ENCODE measurements around the gene ZBTB44. TPM values are rescaled to one million over a fixed set of nuclear protein-coding genes. Genes with fewer than 3 reads are reported as not detected.

The ZBTB44 gene
- polyA plus RNA-seq, 1 of the 3 experiments (the other 2 are of a cell fraction), result 5.0 TPM

DNA sequence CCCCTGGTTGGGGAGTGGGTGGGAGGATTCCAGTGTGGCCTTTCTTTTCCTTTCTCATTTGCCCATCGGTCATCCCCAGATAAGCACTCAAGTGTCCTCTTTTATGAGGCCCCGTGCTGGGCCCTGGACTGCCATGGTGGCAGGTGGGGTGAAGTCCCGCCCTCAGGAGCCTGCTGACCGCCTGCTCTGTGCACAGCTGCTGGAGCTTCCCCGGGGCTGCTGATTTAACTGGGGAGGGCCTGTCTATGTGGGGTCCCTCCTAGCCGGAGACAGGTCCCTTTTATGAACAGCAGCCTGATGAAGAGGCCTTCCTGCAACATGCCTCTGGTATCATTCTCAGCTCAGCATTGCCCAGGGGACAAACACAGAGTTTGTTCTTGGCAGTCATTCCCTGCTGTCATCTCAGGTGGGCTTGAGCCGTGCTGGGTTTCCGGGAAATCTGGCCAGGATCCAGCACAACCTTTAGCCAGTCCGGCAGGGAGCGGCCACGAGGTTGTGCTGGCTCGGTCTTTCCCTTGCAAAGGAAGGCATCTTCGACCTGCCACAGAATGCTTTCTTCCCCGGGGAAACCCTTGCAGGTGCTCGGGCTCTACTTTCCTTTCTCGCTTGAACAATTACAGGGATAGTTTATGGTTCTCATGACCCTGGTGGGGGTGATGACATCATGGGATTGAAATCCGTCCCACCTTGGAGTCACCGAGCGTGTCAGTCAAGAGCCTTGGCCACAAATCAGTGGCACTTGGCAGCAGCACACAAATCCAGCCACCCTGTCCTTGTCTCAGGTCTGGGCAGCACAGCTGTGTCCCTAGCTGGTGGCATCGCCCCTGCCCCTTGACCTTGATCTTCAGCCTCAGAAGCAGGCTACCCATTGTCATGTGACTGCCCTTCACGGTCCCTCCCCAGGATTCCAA is 135.1 kb downstream of the ZBTB44 start:
- H3K27ac ChIP-seq (ENCODE audit: low read depth in 2 of 2, low read length in 1 of 2), result no peak overlapping the region
- no peaks in the 10 kb centered on the region for H3F3A ChIP-seq (replicated peaks; ENCODE audit: insufficient read depth)
- TF ChIP-seq NRF1 (IDR thresholded peaks at IDR 0.05; ENCODE audit: low read depth, low read length), result no peak
- no peak for TF ChIP-seq RCOR1 (IDR thresholded peaks at IDR 0.05; ENCODE audit: low read length)
- peaks cover 0 to 3% of the 10 kb centered on the region in 2 experiments; a peak in 1 of 4 replicates for H3K4me1 ChIP-seq (ENCODE audit: control insufficient read depth in 1 of 2, insufficient read depth in 2 of 2, low read depth in 1 of 2, low read length in 1 of 2)
- no peaks in the 10 kb centered on the region for H3K9me2 ChIP-seq
- H3K27me3 ChIP-seq (ENCODE audit: insufficient read depth), result no peaks in the 10 kb centered on the region
- DNase-seq, result no peak
- H3K9me3 ChIP-seq, result no peaks in the 10 kb centered on the region
- H2AFZ ChIP-seq (ENCODE audit: low read depth), result no peak overlapping the region
- no peak overlapping the region for H3K9ac ChIP-seq
- H3K36me3 ChIP-seq (replicated peaks in 1 of 2; ENCODE audit: control insufficient read depth in 1 of 2, insufficient read depth in 2 of 2, low read length in 1 of 2), result no peaks in the 10 kb centered on the region
- H3K79me2 ChIP-seq (ENCODE audit: insufficient read depth), result no peaks in the 10 kb centered on the region
- no peak overlapping the region for H3K4me3 ChIP-seq (ENCODE audit: low read depth in 2 of 2, low read length in 1 of 2)
- ChIA-PET CTCF (interaction anchor here (1.2 kb wide), 1 partner anchor 33 kb away, joined by 3 read pairs; no protein-coding TSS in a partner anchor), POLR2A (no interaction called here)
- 73% methylated on average over 10 of the region's 21 CpGs for WGBS (ENCODE audit: low lambda C conversion rate)
- H3K4me2 ChIP-seq, result no peak overlapping the region
- no peaks in the 10 kb centered on the region for H4K20me1 ChIP-seq (ENCODE audit: insufficient read depth)

DNA sequence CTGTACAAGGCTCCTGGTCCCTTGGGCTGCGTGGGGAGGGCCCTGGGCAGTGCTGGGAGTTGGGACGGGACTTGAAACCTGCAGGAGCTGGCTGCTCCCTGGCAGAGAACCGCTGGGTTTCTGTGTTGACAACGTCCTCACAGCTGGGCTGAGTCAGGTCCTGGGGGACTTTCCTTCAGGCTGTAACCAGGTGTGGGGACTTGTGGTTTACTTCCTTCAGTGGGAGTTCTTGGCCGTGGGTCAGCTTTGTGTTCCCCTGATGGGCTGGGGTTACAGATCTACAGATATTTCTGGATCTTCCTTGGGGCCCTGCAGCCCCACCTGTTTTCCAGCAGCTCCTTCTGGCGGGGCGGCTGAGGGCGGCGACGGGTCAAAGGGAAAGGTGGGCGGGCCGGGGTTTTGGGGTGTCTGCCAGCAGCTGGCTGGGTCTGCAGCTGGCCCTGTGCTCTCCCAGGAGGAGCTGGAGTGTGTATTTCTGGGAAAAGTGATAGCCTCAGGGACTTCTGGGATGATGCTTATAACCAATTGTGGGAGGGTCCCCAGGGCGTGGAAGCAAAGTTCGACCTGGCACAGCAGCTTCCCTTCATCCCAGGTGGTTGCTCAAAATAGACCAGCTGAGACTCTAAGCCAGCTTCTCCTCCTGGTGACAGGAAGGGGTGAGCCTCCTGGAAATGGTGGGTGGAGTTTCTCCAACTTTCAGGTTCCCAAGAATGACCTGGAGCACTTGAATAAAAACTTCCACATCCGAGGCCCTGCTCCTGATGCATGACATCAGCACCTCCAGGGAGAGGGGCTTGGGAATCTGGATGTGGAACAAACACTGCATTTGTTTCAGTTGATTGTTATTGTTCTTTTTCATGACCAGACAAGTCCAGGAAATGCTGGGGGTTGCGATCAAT is 136.0 kb downstream of the ZBTB44 start:
- CTCF ChIA-PET, result interaction anchor here (1.2 to 1.8 kb wide), 2 partner anchors 18 to 34 kb away, joined by 3 to 6 read pairs; no protein-coding TSS in a partner anchor
- TF ChIP-seq TAF1 (IDR thresholded peaks at IDR 0.05; ENCODE audit: borderline replicate concordance, low read depth, low read length) (no peak), GATA2 (CRISPR knock-in tag; IDR thresholded peaks at IDR 0.05) (no peak), MEF2A (IDR thresholded peaks at IDR 0.05; ENCODE audit: borderline replicate concordance, low read depth) (no peak), TCF12 (IDR thresholded peaks at IDR 0.05) (no peak), FOXM1 (IDR thresholded peaks at IDR 0.05; ENCODE audit: low read depth) (no peak), GABPA (IDR thresholded peaks at IDR 0.05; ENCODE audit: low read depth) (no peak), ELF1 (IDR thresholded peaks at IDR 0.05) (no peak), TEAD4 (IDR thresholded peaks at IDR 0.05; ENCODE audit: borderline replicate concordance, insufficient read depth) (no peak), FOXJ3 (CRISPR knock-in tag; IDR thresholded peaks at IDR 0.05) (no peak)
- TF ChIP-seq, protein P1, sequence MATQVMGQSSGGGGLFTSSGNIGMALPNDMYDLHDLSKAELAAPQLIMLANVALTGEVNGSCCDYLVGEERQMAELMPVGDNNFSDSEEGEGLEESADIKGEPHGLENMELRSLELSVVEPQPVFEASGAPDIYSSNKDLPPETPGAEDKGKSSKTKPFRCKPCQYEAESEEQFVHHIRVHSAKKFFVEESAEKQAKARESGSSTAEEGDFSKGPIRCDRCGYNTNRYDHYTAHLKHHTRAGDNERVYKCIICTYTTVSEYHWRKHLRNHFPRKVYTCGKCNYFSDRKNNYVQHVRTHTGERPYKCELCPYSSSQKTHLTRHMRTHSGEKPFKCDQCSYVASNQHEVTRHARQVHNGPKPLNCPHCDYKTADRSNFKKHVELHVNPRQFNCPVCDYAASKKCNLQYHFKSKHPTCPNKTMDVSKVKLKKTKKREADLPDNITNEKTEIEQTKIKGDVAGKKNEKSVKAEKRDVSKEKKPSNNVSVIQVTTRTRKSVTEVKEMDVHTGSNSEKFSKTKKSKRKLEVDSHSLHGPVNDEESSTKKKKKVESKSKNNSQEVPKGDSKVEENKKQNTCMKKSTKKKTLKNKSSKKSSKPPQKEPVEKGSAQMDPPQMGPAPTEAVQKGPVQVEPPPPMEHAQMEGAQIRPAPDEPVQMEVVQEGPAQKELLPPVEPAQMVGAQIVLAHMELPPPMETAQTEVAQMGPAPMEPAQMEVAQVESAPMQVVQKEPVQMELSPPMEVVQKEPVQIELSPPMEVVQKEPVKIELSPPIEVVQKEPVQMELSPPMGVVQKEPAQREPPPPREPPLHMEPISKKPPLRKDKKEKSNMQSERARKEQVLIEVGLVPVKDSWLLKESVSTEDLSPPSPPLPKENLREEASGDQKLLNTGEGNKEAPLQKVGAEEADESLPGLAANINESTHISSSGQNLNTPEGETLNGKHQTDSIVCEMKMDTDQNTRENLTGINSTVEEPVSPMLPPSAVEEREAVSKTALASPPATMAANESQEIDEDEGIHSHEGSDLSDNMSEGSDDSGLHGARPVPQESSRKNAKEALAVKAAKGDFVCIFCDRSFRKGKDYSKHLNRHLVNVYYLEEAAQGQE (IDR thresholded peaks at IDR 0.05; ENCODE audit: low read depth, low read length), result no peak
- TF ChIP-seq, protein P2, sequence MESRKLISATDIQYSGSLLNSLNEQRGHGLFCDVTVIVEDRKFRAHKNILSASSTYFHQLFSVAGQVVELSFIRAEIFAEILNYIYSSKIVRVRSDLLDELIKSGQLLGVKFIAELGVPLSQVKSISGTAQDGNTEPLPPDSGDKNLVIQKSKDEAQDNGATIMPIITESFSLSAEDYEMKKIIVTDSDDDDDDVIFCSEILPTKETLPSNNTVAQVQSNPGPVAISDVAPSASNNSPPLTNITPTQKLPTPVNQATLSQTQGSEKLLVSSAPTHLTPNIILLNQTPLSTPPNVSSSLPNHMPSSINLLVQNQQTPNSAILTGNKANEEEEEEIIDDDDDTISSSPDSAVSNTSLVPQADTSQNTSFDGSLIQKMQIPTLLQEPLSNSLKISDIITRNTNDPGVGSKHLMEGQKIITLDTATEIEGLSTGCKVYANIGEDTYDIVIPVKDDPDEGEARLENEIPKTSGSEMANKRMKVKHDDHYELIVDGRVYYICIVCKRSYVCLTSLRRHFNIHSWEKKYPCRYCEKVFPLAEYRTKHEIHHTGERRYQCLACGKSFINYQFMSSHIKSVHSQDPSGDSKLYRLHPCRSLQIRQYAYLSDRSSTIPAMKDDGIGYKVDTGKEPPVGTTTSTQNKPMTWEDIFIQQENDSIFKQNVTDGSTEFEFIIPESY (IDR thresholded peaks at IDR 0.05; ENCODE audit: borderline replicate concordance, low read depth), result no peak
- Histone ChIP-seq H3K79me2 (ENCODE audit: insufficient read depth) (no peaks in the 10 kb centered on the region), H3K4me1 (ENCODE audit: control insufficient read depth in 1 of 2, insufficient read depth in 2 of 2, low read depth in 1 of 2, low read length in 1 of 2) (peaks cover 0 to 3% of the 10 kb centered on the region in 2 experiments; a peak in 1 of 4 replicates), H2AFZ (ENCODE audit: low read depth) (no peak overlapping the region), H4K20me1 (ENCODE audit: insufficient read depth) (no peaks in the 10 kb centered on the region), H3K9me2 (no peaks in the 10 kb centered on the region), H3K4me3 (ENCODE audit: low read depth in 2 of 2, low read length in 1 of 2) (no peak overlapping the region), H3K9ac (no peak overlapping the region), H3K27ac (ENCODE audit: low read depth in 2 of 2, low read length in 1 of 2) (no peak overlapping the region), H3K27me3 (ENCODE audit: insufficient read depth) (no peaks in the 10 kb centered on the region), H3K36me3 (replicated peaks in 1 of 2; ENCODE audit: control insufficient read depth in 1 of 2, insufficient read depth in 2 of 2, low read length in 1 of 2) (no peaks in the 10 kb centered on the region), H3K9me3 (no peaks in the 10 kb centered on the region), H3K4me2 (no peak overlapping the region), H3F3A (replicated peaks; ENCODE audit: insufficient read depth) (no peaks in the 10 kb centered on the region)
- POLR2A ChIA-PET, result no interaction called here
- no peak for DNase-seq
- 68% methylated on average over 12 of the region's 16 CpGs for WGBS (ENCODE audit: low lambda C conversion rate)

Measured in SK-N-SH (cell line).